GM23338 (cell line): ENCODE measurements around the gene PGF. TPM values are rescaled to one million over a fixed set of nuclear protein-coding genes. Genes with fewer than 3 reads are reported as not detected.

ENCODE experiments used
- ATAC-seq: fragments of 200-7000 bp; cut with Tn5 transposase; 3 replicates; pipeline ENCODE4 v1.9.1; 2020
- DNase-seq: peaks from one replicate; pipeline ENCODE4 v3.0.0-alpha.2; 2015; ENCODE audit warnings: low spot score
- H2AFZ ChIP-seq: fragments of 200-600 bp; sonication (generic); 2 replicates; pipeline ENCODE4 v1.8.0; 2016; ENCODE audit warnings: antibody characterized with exemption, mild to moderate bottlenecking, moderate library complexity
- H3F3A ChIP-seq: fragments of 200-600 bp; sonication (generic); replicated peaks from 2 replicates; pipeline ENCODE4 v1.8.0; 2017; ENCODE audit warnings: antibody characterized with exemption, mixed run types, low read depth
- H3K27ac ChIP-seq: fragments of 200-600 bp; sonication (generic); 2 replicates; pipeline ENCODE4 v1.6.1; 2016; ENCODE audit warnings: low read depth
- H3K27me3 ChIP-seq: fragments of 200-600 bp; sonication (generic); 2 replicates; pipeline ENCODE4 v1.8.0; 2016; ENCODE audit warnings: mild to moderate bottlenecking, mixed run types, moderate library complexity; ENCODE audit not compliant: insufficient read depth
- H3K36me3 ChIP-seq: fragments of 200-600 bp; sonication (generic); 2 replicates; pipeline ENCODE4 v1.8.0; 2016; ENCODE audit warnings: mild to moderate bottlenecking; ENCODE audit not compliant: insufficient read depth
- H3K4me1 ChIP-seq: fragments of 200-600 bp; sonication (generic); 2 replicates; pipeline ENCODE4 v1.8.0; 2016; ENCODE audit warnings: mild to moderate bottlenecking, moderate library complexity; ENCODE audit not compliant: insufficient read depth
- H3K4me2 ChIP-seq: fragments of 200-600 bp; sonication (generic); 2 replicates; pipeline ENCODE4 v1.7.1; 2017; ENCODE audit warnings: mixed run types
- H3K4me3 ChIP-seq: fragments of 200-600 bp; sonication (generic); 2 replicates; pipeline ENCODE4 v1.6.1; 2016; ENCODE audit warnings: mixed run types
- H3K79me2 ChIP-seq: fragments of 200-600 bp; sonication (generic); replicated peaks from 2 replicates; pipeline ENCODE4 v1.8.0; 2017; ENCODE audit warnings: mild to moderate bottlenecking; ENCODE audit not compliant: insufficient read depth
- H3K9me2 ChIP-seq: fragments of 200-600 bp; sonication (generic); 2 replicates; pipeline ENCODE4 v1.8.0; 2017; ENCODE audit not compliant: insufficient read depth
- H4K20me1 ChIP-seq: fragments of 200-600 bp; sonication (generic); replicated peaks from 2 replicates; pipeline ENCODE4 v1.8.0; 2017; ENCODE audit warnings: mild to moderate bottlenecking; ENCODE audit not compliant: insufficient read depth
- H3K27ac Mint-ChIP-seq: 2 replicates; pipeline ENCODE4 v1.8.0; 2020; ENCODE audit warnings: inconsistent platforms, mild to moderate bottlenecking, moderate library complexity, mixed read lengths
- H3K27me3 Mint-ChIP-seq: 3 replicates; pipeline ENCODE4 v1.8.0; 2022; ENCODE audit warnings: low read depth, mild to moderate bottlenecking, moderate library complexity, mixed read lengths, inconsistent platforms; ENCODE audit not compliant: insufficient read depth, poor library complexity
- H3K36me3 Mint-ChIP-seq: 3 replicates; pipeline ENCODE4 v1.8.0; 2021; ENCODE audit warnings: low read depth, mild to moderate bottlenecking, inconsistent platforms, moderate library complexity, mixed read lengths
- H3K4me1 Mint-ChIP-seq: 3 replicates; pipeline ENCODE4 v1.8.0; 2020; ENCODE audit warnings: mild to moderate bottlenecking, inconsistent platforms, mixed read lengths
- H3K4me3 Mint-ChIP-seq: 3 replicates; pipeline ENCODE4 v1.8.0; 2021; ENCODE audit warnings: moderate library complexity, mild to moderate bottlenecking, inconsistent platforms, mixed read lengths
- H3K9me3 Mint-ChIP-seq: 3 replicates; pipeline ENCODE4 v1.8.0; 2020; ENCODE audit warnings: moderate library complexity, mild to moderate bottlenecking, inconsistent platforms, mixed read lengths
- CREB1 ChIP-seq: fragments of 250-450 bp; sonication (Bioruptor Pico); IDR thresholded peaks from 2 replicates; pipeline ENCODE4 v1.5.0; 2020; ENCODE audit warnings: low read depth, mild to moderate bottlenecking, moderate library complexity
- CTCF ChIP-seq, 2 experiments: fragments of 200-600 bp in 1 of 2; sonication (generic) in 1 of 2; conservative IDR thresholded peaks; 2 replicates each; pipeline versions ENCODE4 v1.5.1 to v1.6.1; 2016 to 2017; ENCODE audit warnings: antibody characterized with exemption in 2 of 2, low read depth in 2 of 2, mild to moderate bottlenecking in 2 of 2, moderate library complexity in 1 of 2
- EZH2 ChIP-seq: fragments of 200-600 bp; sonication (generic); IDR thresholded peaks from one replicate; pipeline ENCODE4 v1.8.0; 2017; ENCODE audit warnings: antibody characterized with exemption, mild to moderate bottlenecking, low read depth; ENCODE audit not compliant: unreplicated experiment
- EZH2phosphoT487 ChIP-seq: fragments of 200-600 bp; sonication (generic); IDR thresholded peaks from one replicate; pipeline ENCODE4 v1.8.1; 2018; ENCODE audit warnings: antibody characterized with exemption; ENCODE audit not compliant: unreplicated experiment
- JUNB ChIP-seq: IDR thresholded peaks from one replicate; pipeline ENCODE4 v1.6.1; 2016; ENCODE audit warnings: antibody characterized with exemption; ENCODE audit not compliant: unreplicated experiment
- NANOG ChIP-seq: IDR thresholded peaks from 2 replicates; pipeline ENCODE4 v1.6.1; 2016; ENCODE audit warnings: antibody characterized with exemption, borderline replicate concordance
- POLR2AphosphoS5 ChIP-seq: IDR thresholded peaks from 2 replicates; pipeline ENCODE4 v1.6.1; 2016; ENCODE audit warnings: antibody characterized with exemption, low read depth
- STAT1 ChIP-seq: IDR thresholded peaks from one replicate; pipeline ENCODE4 v1.6.1; 2016; ENCODE audit warnings: antibody characterized with exemption; ENCODE audit not compliant: unreplicated experiment
- ZNF114 ChIP-seq: fragments of 250-450 bp; sonication (Bioruptor Pico); IDR thresholded peaks from 2 replicates; pipeline ENCODE4 v1.5.0; 2020; ENCODE audit warnings: mild to moderate bottlenecking, moderate library complexity
- ZNF331 ChIP-seq: fragments of 250-450 bp; sonication (Bioruptor Pico); IDR thresholded peaks from 2 replicates; pipeline ENCODE4 v1.5.0; 2020; ENCODE audit warnings: low read depth, mild to moderate bottlenecking, moderate library complexity
- ZNF462 ChIP-seq: fragments of 250-450 bp; sonication (Bioruptor Pico); IDR thresholded peaks from 2 replicates; pipeline ENCODE4 v1.5.0; 2020; ENCODE audit warnings: mild to moderate bottlenecking, moderate library complexity
- polyA plus RNA-seq: library from polyadenylated mRNA; unstranded; fragments of >200 nt; fragmentation: Nextera tagmentation; extraction: Ambion mirVana; gene quantifications from 2 replicates; pipeline ENCODE4 v1.2.1, GENCODE V29; 2016
- total RNA-seq: library from RNA; depleted of rRNA; stranded (reverse); fragments of >200 nt; shearing (Covaris generic); gene quantifications from 2 replicates; pipeline ENCODE4 v1.2.3, GENCODE V29; 2014
- TF ChIP-seq, protein P1 (sequence below): IDR thresholded peaks from 2 replicates; pipeline ENCODE4 v1.6.1; 2016; ENCODE audit warnings: antibody characterized with exemption
- TF ChIP-seq, protein P2 (sequence below): IDR thresholded peaks from one replicate; pipeline ENCODE4 v1.6.1; 2018; ENCODE audit warnings: antibody characterized with exemption; ENCODE audit not compliant: unreplicated experiment

PGF gene
- total and polyA plus RNA-seq, 2 experiments from 2014 or later: 2.9 to 6.3 TPM

GRCh38 chr14:74942181-74942580 is 13.2 kb downstream of the PGF start:
- no peaks in the 10 kb centered on the region; the same call in 2 of the 3 replicates for H3K9me3 Mint-ChIP-seq
- Histone ChIP-seq H2AFZ (no peak overlapping the region), H3K4me2 (no peak overlapping the region), H3K36me3 (no peaks in the 10 kb centered on the region), H3K9me2 (no peaks in the 10 kb centered on the region), H3F3A (0 out of 2 replicates have a peak, but pooled peaks cover 5% of the 10 kb centered on the region), H3K27me3 (no peaks in the 10 kb centered on the region), H3K27ac (no peak overlapping the region), H3K79me2 (no peaks in the 10 kb centered on the region), H3K4me1 (peaks cover 4% of the 10 kb centered on the region; the same call in 1 of the 2 replicates), H4K20me1 (no peaks in the 10 kb centered on the region), H3K4me3 (no peak overlapping the region)
- TF ChIP-seq NANOG (no peak), JUNB (no peak), POLR2AphosphoS5 (no peak), ZNF462 (CRISPR knock-in tag) (no peak), EZH2phosphoT487 (no peak), CREB1 (CRISPR knock-in tag) (no peak), STAT1 (no peak), CTCF (conservative IDR thresholded peaks at IDR 0.05; ENCODE audit: low read depth in 2 of 2) (no peak), EZH2 (no peak), ZNF331 (CRISPR knock-in tag) (no peak), ZNF114 (CRISPR knock-in tag) (no peak)
- TF ChIP-seq, protein P1, sequence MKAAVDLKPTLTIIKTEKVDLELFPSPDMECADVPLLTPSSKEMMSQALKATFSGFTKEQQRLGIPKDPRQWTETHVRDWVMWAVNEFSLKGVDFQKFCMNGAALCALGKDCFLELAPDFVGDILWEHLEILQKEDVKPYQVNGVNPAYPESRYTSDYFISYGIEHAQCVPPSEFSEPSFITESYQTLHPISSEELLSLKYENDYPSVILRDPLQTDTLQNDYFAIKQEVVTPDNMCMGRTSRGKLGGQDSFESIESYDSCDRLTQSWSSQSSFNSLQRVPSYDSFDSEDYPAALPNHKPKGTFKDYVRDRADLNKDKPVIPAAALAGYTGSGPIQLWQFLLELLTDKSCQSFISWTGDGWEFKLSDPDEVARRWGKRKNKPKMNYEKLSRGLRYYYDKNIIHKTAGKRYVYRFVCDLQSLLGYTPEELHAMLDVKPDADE: no peak
- TF ChIP-seq, protein P2, sequence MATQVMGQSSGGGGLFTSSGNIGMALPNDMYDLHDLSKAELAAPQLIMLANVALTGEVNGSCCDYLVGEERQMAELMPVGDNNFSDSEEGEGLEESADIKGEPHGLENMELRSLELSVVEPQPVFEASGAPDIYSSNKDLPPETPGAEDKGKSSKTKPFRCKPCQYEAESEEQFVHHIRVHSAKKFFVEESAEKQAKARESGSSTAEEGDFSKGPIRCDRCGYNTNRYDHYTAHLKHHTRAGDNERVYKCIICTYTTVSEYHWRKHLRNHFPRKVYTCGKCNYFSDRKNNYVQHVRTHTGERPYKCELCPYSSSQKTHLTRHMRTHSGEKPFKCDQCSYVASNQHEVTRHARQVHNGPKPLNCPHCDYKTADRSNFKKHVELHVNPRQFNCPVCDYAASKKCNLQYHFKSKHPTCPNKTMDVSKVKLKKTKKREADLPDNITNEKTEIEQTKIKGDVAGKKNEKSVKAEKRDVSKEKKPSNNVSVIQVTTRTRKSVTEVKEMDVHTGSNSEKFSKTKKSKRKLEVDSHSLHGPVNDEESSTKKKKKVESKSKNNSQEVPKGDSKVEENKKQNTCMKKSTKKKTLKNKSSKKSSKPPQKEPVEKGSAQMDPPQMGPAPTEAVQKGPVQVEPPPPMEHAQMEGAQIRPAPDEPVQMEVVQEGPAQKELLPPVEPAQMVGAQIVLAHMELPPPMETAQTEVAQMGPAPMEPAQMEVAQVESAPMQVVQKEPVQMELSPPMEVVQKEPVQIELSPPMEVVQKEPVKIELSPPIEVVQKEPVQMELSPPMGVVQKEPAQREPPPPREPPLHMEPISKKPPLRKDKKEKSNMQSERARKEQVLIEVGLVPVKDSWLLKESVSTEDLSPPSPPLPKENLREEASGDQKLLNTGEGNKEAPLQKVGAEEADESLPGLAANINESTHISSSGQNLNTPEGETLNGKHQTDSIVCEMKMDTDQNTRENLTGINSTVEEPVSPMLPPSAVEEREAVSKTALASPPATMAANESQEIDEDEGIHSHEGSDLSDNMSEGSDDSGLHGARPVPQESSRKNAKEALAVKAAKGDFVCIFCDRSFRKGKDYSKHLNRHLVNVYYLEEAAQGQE: no peak
- DNase-seq (no peak), ATAC-seq (no peak)
- H3K27me3 Mint-ChIP-seq: peaks cover 10% of the 10 kb centered on the region
- no peak overlapping the region for H3K27ac Mint-ChIP-seq
- H3K4me1 Mint-ChIP-seq: peaks cover 7% of the 10 kb centered on the region; the same call in 2 of the 3 replicates
- no peaks in the 10 kb centered on the region for H3K36me3 Mint-ChIP-seq
- no peak overlapping the region for H3K4me3 Mint-ChIP-seq
